Ishikawa (cell line): ENCODE results near the gene PPP1R13B.

ENCODE experiments used
- CEBPB ChIP-seq: IDR thresholded peaks from 2 replicates; pipeline ENCODE4 v1.6.1; 2012
- CREB1 ChIP-seq: IDR thresholded peaks from 2 replicates; pipeline ENCODE4 v1.6.1; 2012; ENCODE audit warnings: low read depth
- EGR1 ChIP-seq: IDR thresholded peaks from 2 replicates; pipeline ENCODE4 v1.6.1; 2012
- EP300 ChIP-seq: IDR thresholded peaks from 2 replicates; pipeline ENCODE4 v1.6.1; 2012; ENCODE audit warnings: borderline replicate concordance
- FOXM1 ChIP-seq: IDR thresholded peaks from 2 replicates; pipeline ENCODE4 v1.6.1; 2012; ENCODE audit warnings: low read depth, borderline replicate concordance
- NFIC ChIP-seq: IDR thresholded peaks from 2 replicates; pipeline ENCODE4 v1.6.1; 2012
- RAD21 ChIP-seq: IDR thresholded peaks from 2 replicates; pipeline ENCODE4 v1.6.1; 2012; ENCODE audit warnings: low read depth
- TAF1 ChIP-seq: IDR thresholded peaks from 2 replicates; pipeline ENCODE4 v1.6.1; 2012; ENCODE audit warnings: low read depth, mild to moderate bottlenecking
- TCF12 ChIP-seq: IDR thresholded peaks from 2 replicates; pipeline ENCODE4 v1.6.1; 2012; ENCODE audit warnings: low read depth
- TEAD4 ChIP-seq: IDR thresholded peaks from 2 replicates; pipeline ENCODE4 v1.6.1; 2012
- YY1 ChIP-seq: IDR thresholded peaks from 2 replicates; pipeline ENCODE4 v1.6.1; 2012; ENCODE audit warnings: low read depth
- ZBTB7A ChIP-seq: IDR thresholded peaks from 2 replicates; pipeline ENCODE4 v1.6.1; 2012; ENCODE audit warnings: low read depth
- TF ChIP-seq, protein P1 (sequence below): IDR thresholded peaks from 2 replicates; pipeline ENCODE4 v1.6.1; 2012
- TF ChIP-seq, protein P2 (sequence below): IDR thresholded peaks from 2 replicates; pipeline ENCODE4 v1.6.1; 2012; ENCODE audit warnings: low read depth, mild to moderate bottlenecking
- TF ChIP-seq, protein P3 (sequence below): IDR thresholded peaks from 2 replicates; pipeline ENCODE4 v1.6.1; 2012

The PPP1R13B gene

DNA sequence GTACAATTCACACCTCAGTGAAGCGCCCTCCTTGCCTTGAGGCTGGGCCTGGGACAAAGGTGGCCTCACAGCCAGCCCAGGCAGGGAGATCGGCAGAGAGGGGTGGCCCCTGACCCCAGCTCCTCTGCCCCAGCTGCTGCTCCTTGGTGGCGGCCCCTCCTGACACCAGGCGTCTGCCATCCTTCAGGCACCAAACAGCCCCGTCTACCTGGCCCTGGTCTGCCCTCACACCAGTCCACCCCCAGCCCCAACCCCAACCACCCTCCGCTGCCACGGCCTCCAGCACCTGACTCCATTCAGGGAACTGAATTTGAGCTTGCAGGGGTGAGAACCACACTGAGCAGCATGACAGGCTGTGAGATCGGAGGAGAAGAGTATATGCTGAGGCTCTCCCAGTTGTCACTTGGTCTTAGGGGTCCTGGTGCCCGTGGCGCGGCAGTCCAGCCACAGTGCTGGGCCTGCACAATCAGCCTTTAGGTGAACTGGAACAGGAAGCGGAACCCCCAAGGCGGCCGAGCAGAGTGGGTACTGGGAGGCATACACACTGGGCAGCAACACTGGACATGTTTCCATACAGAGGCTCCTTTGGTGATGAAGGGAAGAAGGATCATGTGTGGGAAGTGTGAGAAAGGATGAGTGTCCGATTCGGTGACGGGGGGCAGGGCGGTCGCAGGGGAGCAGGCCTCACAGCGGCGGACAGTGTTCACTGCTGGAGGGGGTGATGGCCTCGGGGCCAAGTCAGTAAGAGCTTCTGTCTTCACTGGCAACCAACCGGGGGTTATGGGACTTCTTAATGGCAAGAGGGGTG is 113.1 kb downstream of the PPP1R13B start:
- TF ChIP-seq, protein P1, sequence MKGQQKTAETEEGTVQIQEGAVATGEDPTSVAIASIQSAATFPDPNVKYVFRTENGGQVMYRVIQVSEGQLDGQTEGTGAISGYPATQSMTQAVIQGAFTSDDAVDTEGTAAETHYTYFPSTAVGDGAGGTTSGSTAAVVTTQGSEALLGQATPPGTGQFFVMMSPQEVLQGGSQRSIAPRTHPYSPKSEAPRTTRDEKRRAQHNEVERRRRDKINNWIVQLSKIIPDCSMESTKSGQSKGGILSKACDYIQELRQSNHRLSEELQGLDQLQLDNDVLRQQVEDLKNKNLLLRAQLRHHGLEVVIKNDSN, result no peak
- TF ChIP-seq FOXM1 (no peak), TAF1 (no peak), EGR1 (no peak), EP300 (no peak), TEAD4 (no peak), TCF12 (no peak), NFIC (no peak), CEBPB (no peak), ZBTB7A (no peak), CREB1 (no peak)
- TF ChIP-seq, protein P2, sequence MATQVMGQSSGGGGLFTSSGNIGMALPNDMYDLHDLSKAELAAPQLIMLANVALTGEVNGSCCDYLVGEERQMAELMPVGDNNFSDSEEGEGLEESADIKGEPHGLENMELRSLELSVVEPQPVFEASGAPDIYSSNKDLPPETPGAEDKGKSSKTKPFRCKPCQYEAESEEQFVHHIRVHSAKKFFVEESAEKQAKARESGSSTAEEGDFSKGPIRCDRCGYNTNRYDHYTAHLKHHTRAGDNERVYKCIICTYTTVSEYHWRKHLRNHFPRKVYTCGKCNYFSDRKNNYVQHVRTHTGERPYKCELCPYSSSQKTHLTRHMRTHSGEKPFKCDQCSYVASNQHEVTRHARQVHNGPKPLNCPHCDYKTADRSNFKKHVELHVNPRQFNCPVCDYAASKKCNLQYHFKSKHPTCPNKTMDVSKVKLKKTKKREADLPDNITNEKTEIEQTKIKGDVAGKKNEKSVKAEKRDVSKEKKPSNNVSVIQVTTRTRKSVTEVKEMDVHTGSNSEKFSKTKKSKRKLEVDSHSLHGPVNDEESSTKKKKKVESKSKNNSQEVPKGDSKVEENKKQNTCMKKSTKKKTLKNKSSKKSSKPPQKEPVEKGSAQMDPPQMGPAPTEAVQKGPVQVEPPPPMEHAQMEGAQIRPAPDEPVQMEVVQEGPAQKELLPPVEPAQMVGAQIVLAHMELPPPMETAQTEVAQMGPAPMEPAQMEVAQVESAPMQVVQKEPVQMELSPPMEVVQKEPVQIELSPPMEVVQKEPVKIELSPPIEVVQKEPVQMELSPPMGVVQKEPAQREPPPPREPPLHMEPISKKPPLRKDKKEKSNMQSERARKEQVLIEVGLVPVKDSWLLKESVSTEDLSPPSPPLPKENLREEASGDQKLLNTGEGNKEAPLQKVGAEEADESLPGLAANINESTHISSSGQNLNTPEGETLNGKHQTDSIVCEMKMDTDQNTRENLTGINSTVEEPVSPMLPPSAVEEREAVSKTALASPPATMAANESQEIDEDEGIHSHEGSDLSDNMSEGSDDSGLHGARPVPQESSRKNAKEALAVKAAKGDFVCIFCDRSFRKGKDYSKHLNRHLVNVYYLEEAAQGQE, result no peak
- TF ChIP-seq, protein P3, sequence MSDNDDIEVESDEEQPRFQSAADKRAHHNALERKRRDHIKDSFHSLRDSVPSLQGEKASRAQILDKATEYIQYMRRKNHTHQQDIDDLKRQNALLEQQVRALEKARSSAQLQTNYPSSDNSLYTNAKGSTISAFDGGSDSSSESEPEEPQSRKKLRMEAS, result no peak

DNA sequence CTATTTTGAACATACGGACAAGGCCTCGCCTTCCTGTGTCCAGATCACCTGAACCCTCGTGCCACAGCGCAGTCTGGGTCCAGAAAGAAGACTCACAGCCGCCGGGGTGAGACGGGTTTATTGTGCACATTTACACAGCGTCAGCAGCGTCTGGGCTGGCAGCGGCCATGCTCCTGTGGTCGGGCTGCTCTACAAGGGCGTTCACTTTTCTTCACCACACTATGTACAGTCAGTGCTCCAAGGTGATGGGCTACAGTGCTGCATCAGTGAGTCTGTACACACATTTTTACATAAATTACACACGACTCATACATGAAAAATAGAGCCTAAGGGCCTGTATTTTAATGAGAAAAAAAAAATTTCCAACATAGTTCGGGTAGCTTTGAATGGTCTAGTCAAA is 113.7 kb downstream of the PPP1R13B start:
- TF ChIP-seq YY1 (no peak), EGR1 (no peak), RAD21 (no peak)
- TF ChIP-seq, protein P3, result no peak

DNA sequence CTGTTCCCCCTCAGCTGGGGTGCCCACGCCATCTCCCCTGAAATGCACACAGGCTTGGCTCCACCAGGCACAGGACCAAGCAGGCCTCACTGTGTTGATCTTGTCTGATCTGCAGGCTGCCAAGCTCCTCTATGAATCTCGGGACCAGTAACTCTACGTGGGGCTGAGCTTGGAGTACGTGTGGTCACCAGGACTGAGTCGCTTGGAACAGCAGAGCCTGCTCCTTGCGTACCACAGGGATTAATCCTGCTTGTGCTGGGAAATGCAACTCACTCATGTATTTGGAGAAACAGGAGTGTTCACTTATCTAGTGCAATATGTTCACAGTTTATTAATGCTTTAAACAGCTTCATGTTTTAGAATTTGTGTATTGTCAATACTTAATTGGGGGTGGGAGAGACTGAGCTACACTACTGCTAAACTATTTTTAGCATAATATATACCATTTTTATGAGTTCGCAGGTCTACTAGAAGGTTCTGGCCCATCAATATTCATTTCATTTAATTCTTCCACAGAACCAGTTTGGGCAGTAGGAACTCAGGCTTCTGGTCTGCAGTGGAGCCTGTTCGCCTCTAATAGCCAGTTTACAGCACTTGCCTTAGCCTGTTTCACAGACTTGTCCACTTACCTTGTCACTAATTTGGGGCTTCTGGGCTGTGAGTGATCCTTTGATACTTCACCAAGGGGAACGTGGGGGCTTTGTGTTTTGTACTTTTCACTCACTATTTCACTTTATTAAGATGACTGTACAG is 114.3 kb downstream of the PPP1R13B start:
- no peak for TF ChIP-seq FOXM1
- TF ChIP-seq, protein P3, result no peak
- TF ChIP-seq, protein P1, result no peak
- no peak for TF ChIP-seq CREB1
- no peak for TF ChIP-seq CEBPB
- TF ChIP-seq YY1, result no peak
- TF ChIP-seq ZBTB7A, result no peak
- TF ChIP-seq RAD21, result no peak
- TF ChIP-seq NFIC, result no peak
- TF ChIP-seq EP300, result no peak
- TF ChIP-seq, protein P2, result no peak
- no peak for TF ChIP-seq TAF1
- no peak for TF ChIP-seq TCF12
- TF ChIP-seq EGR1, result no peak

DNA sequence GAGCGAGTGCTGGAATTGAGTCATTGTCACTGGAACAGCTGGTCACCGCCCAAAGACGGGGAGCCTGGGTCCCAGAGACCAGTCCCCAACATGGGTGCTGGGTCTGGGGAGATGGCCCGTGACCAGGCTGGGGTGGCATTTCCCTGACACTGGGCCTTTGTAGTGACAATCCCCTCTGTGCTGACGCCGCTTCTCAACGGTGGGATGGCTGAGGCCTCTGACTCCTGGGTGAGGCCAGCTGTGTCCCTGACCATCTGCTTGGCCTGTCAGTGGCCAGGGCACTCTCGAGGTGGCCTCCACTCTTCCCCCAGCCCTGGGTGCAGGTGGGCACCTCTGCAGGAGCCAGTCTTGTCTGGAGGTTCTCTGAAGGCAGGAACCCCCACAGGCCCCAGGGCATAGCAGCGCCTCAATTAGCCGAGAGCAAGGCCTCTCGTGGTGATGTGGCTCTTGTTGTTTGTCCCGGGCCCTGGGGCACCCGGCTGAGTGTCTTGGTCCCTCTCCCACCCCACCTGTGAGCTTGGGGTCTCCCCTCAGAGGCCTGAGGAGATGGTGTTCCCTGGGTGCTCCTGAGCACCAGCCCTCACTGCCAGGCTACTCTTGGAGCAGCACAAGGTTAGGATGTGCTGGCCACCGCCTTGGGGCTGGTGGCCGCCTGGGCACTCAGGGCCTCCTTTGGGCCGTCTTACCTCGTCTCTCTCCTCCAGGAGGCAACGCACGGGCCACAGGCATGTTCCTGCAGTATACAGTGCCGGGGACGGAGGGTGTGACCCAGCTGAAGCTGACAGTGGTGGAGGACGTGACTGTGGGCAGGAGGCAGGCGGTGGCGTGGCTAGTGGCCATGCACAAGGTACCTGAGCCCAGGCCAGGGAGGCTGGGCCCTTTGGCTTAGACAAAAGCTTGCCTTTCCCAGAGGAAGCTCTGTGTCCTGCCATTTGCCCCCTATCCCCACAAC is 115.2 kb downstream of the PPP1R13B start:
- no peak for TF ChIP-seq CREB1
- no peak for TF ChIP-seq ZBTB7A
- TF ChIP-seq FOXM1, result no peak
- TF ChIP-seq YY1, result no peak
- no peak for TF ChIP-seq CEBPB
- TF ChIP-seq TAF1, result no peak
- no peak for TF ChIP-seq TEAD4
- no peak for TF ChIP-seq RAD21
- no peak for TF ChIP-seq NFIC
- TF ChIP-seq, protein P3, result no peak
- TF ChIP-seq, protein P1, result no peak
- TF ChIP-seq, protein P2, result no peak
- TF ChIP-seq EP300, result no peak
- no peak for TF ChIP-seq TCF12
- no peak for TF ChIP-seq EGR1
